T-cell (primary cell): ENCODE measurements around the gene ABCG1. TPM values are rescaled to one million over a fixed set of nuclear protein-coding genes. Genes with fewer than 3 reads are reported as not detected.
A peak's percentile ranks its signal among the peaks of the same experiment; 100 is the strongest.

Experiments used
- ATAC-seq, 4 experiments: fragments of 200-7000 bp in 3 of 4; fragments of 150-1000 bp in 1 of 4; cut with Tn5 transposase; replicated peaks in 1 of 4; 1 replicate in 3 of 4; 2 replicates in 1 of 4; pipeline ENCODE4 v1.10.0; 2021; ENCODE audit warnings: moderate library complexity in 3 of 4, mild to moderate bottlenecking in 2 of 4, moderate number of reproducible peaks in 1 of 4
- CTCF ChIA-PET, 2 donors: fragments of 300-600 bp; sonication (Branson Sonifier 250); formaldehyde crosslinking; loops; one replicate each; lab custom pipeline; 2022; ENCODE audit warnings: antibody characterized with exemption in 2 of 2; lab: Charles Lee
- POLR2A ChIA-PET, 2 donors: fragments of 300-600 bp; sonication (Branson Sonifier 250); formaldehyde crosslinking; loops; one replicate each; lab custom pipeline; 2022; ENCODE audit warnings: antibody characterized with exemption in 2 of 2; lab: Charles Lee
- DNase-seq, 35 experiments: peaks; one replicate each; pipeline versions ENCODE4 v3.0.0 to v3.0.0-alpha.2; 2013 to 2023
- H3K27ac ChIP-seq: one replicate; pipeline ENCODE4 v1.5.1; 2013; ENCODE audit warnings: low read length
- H3K27me3 ChIP-seq, 2 experiments: replicated peaks in 1 of 2; 1 replicate in 1 of 2; 2 replicates in 1 of 2; pipeline versions ENCODE4 v1.6.1 to v1.7.0; 2013; ENCODE audit warnings: low read length in 1 of 2, mixed read lengths in 1 of 2; ENCODE audit not compliant: control insufficient read depth in 2 of 2, insufficient read depth in 2 of 2; ENCODE audit errors: extremely low read depth in 1 of 2
- H3K36me3 ChIP-seq, 2 donors: 1 replicate in 1 of 2; 2 replicates in 1 of 2; pipeline versions ENCODE4 v1.6.1 to v1.7.0; 2013; ENCODE audit warnings: low read length in 1 of 2; ENCODE audit not compliant: control insufficient read depth in 2 of 2, insufficient read depth in 1 of 2; ENCODE audit errors: extremely low read depth in 1 of 2
- H3K4me1 ChIP-seq, 2 experiments: 1 replicate in 1 of 2; 2 replicates in 1 of 2; pipeline versions ENCODE4 v1.6.1 to v1.7.0; 2013; ENCODE audit warnings: low read length in 2 of 2, mixed read lengths in 1 of 2; ENCODE audit not compliant: insufficient read depth in 2 of 2, control insufficient read depth in 1 of 2; ENCODE audit errors: extremely low read depth in 1 of 2
- H3K4me3 ChIP-seq, 2 donors: 1 replicate in 1 of 2; 2 replicates in 1 of 2; pipeline versions ENCODE4 v1.5.1 to v1.7.0; 2013; ENCODE audit warnings: mild to moderate bottlenecking in 2 of 2, low read length in 1 of 2, moderate library complexity in 1 of 2; ENCODE audit not compliant: control insufficient read depth in 1 of 2; ENCODE audit errors: extremely low read depth in 1 of 2
- H3K9me3 ChIP-seq: 2 replicates; pipeline ENCODE4 v1.7.0; 2013
- H3K27ac Mint-ChIP-seq, 2 donors: one replicate each; pipeline ENCODE4 v1.8.0; 2020 to 2021; ENCODE audit warnings: mild to moderate bottlenecking in 2 of 2, mixed read lengths in 2 of 2
- H3K27me3 Mint-ChIP-seq, 2 donors: one replicate each; pipeline ENCODE4 v1.8.0; 2021 to 2022; ENCODE audit warnings: mixed read lengths in 2 of 2
- H3K36me3 Mint-ChIP-seq: one replicate; pipeline ENCODE4 v1.8.0; 2021; ENCODE audit warnings: mixed read lengths
- H3K4me1 Mint-ChIP-seq, 3 donors: one replicate each; pipeline ENCODE4 v1.8.0; 2020 to 2022; ENCODE audit warnings: mixed read lengths in 3 of 3, mild to moderate bottlenecking in 1 of 3
- H3K4me3 Mint-ChIP-seq, 3 donors: one replicate each; pipeline ENCODE4 v1.8.0; 2020 to 2022; ENCODE audit warnings: mild to moderate bottlenecking in 3 of 3, mixed read lengths in 3 of 3, moderate library complexity in 3 of 3
- H3K9me3 Mint-ChIP-seq, 3 donors: one replicate each; pipeline ENCODE4 v1.8.0; 2020 to 2022; ENCODE audit warnings: mixed read lengths in 3 of 3
- WGBS: methylation state at CpG from one replicate; pipeline ENCODE4 v1.1.5; 2013; ENCODE audit warnings: missing lambda C conversion rate; ENCODE audit not compliant: insufficient coverage; 5-methylcytosine and 5-hydroxymethylcytosine counted together
- total RNA-seq, 35 experiments: library from RNA in 6 of 35; stranded (reverse) in 6 of 35; fragments of 120-200 nt in 1 of 35; gene quantifications; one replicate each; pipeline versions ENCODE4 v1.2.1 to v1.2.4 and lab custom pipeline; 2013 to 2026

The ABCG1 gene
- total RNA-seq, 5 donors from 2014 or later (not counting 1 experiment from before 2014, with no cell fraction given): 4.1 to 51.1 (median 6.2) TPM

- Mint-ChIP-seq H3K36me3 (peaks cover 64% of the 10 kb centered on the region), H3K9me3 (no peaks in the 10 kb centered on the region), H3K27me3 (no peaks in the 10 kb centered on the region), H3K4me3 (no peak overlapping the region), H3K4me1 (no peaks in the 10 kb centered on the region), H3K27ac (peak overlapping the region in 1 of 2 donors; percentile 60)
- peaks cover 35 to 82% of the 10 kb centered on the region in 2 donors for H3K36me3 ChIP-seq
- H3K4me3 ChIP-seq: no peak overlapping the region
- no peak for DNase-seq
- no peak overlapping the region for H3K27ac ChIP-seq
- WGBS: 75% methylated on average over 9 of the region's 13 CpGs
- no peaks in the 10 kb centered on the region for H3K27me3 ChIP-seq
- no peaks in the 10 kb centered on the region for H3K9me3 ChIP-seq
- POLR2A ChIA-PET: no interaction called here
- CTCF ChIA-PET: no interaction called here
- ATAC-seq: no peak
- no peaks in the 10 kb centered on the region for H3K4me1 ChIP-seq
Observed at GRCh38 chr21:42285569-42286245, 66.8 kb downstream of the ABCG1 start.

- Mint-ChIP-seq H3K27ac (peak overlapping the region; percentile 39 to 60), H3K4me3 (no peak overlapping the region), H3K27me3 (no peaks in the 10 kb centered on the region), H3K36me3 (peaks cover 69% of the 10 kb centered on the region), H3K4me1 (no peaks in the 10 kb centered on the region), H3K9me3 (no peaks in the 10 kb centered on the region)
- no peaks in the 10 kb centered on the region for H3K27me3 ChIP-seq
- CTCF ChIA-PET: no interaction called here
- no peaks in the 10 kb centered on the region for H3K9me3 ChIP-seq
- no peak overlapping the region for H3K4me3 ChIP-seq
- POLR2A ChIA-PET: no interaction called here
- H3K4me1 ChIP-seq: no peaks in the 10 kb centered on the region
- no peak for ATAC-seq
- peaks cover 42 to 82% of the 10 kb centered on the region in 2 donors for H3K36me3 ChIP-seq
- no peak for DNase-seq
- 74% methylated on average over 9 of the region's 12 CpGs for WGBS
- no peak overlapping the region for H3K27ac ChIP-seq
Observed at GRCh38 chr21:42286416-42286815, 67.5 kb downstream of the ABCG1 start.

- H3K36me3 Mint-ChIP-seq: peaks cover 65% of the 10 kb centered on the region
- no peaks in the 10 kb centered on the region for H3K9me3 Mint-ChIP-seq
- ATAC-seq (no peak), DNase-seq (no peak)
- WGBS: 96% methylated on average over 33 of the region's 36 CpGs
- no peaks in the 10 kb centered on the region for H3K4me1 Mint-ChIP-seq
- Histone ChIP-seq H3K4me3 (no peak overlapping the region), H3K4me1 (no peaks in the 10 kb centered on the region), H3K9me3 (no peaks in the 10 kb centered on the region), H3K27ac (no peak overlapping the region), H3K36me3 (peaks cover 45 to 78% of the 10 kb centered on the region in 2 donors), H3K27me3 (no peaks in the 10 kb centered on the region)
- CTCF ChIA-PET: no interaction called here
- H3K27ac Mint-ChIP-seq: no peak overlapping the region
- H3K4me3 Mint-ChIP-seq: no peak overlapping the region
- H3K27me3 Mint-ChIP-seq: no peaks in the 10 kb centered on the region
- POLR2A ChIA-PET: no interaction called here
Observed at GRCh38 chr21:42287193-42288083, 68.5 kb downstream of the ABCG1 start.

GRCh38 chr21:42288962-42289361 lies 70.0 kb downstream of the ABCG1 start:
- H3K27ac Mint-ChIP-seq: no peak overlapping the region
- peaks cover 57% of the 10 kb centered on the region for H3K36me3 Mint-ChIP-seq
- CTCF ChIA-PET: no interaction called here
- no peak overlapping the region for H3K4me3 ChIP-seq
- H3K4me1 Mint-ChIP-seq: no peaks in the 10 kb centered on the region
- WGBS: 100% methylated on average over 1 of the region's 5 CpGs
- ATAC-seq (no peak), DNase-seq (no peak)
- POLR2A ChIA-PET: no interaction called here
- no peaks in the 10 kb centered on the region for H3K9me3 Mint-ChIP-seq
- no peaks in the 10 kb centered on the region for H3K27me3 Mint-ChIP-seq
- no peaks in the 10 kb centered on the region for H3K4me1 ChIP-seq
- no peaks in the 10 kb centered on the region for H3K27me3 ChIP-seq
- H3K4me3 Mint-ChIP-seq: no peak overlapping the region
- no peaks in the 10 kb centered on the region for H3K9me3 ChIP-seq
- H3K36me3 ChIP-seq: peaks cover 48 to 77% of the 10 kb centered on the region in 2 donors
- no peak overlapping the region for H3K27ac ChIP-seq

GRCh38 chr21:42289926-42290325 lies 71.0 kb downstream of the ABCG1 start:
- Histone ChIP-seq H3K27ac (no peak overlapping the region), H3K4me1 (no peaks in the 10 kb centered on the region), H3K9me3 (no peaks in the 10 kb centered on the region), H3K27me3 (no peaks in the 10 kb centered on the region), H3K36me3 (peaks cover 43 to 77% of the 10 kb centered on the region in 2 donors), H3K4me3 (no peak overlapping the region)
- H3K27ac Mint-ChIP-seq: peak overlapping the region in 1 of 2 donors; percentile 48
- H3K4me3 Mint-ChIP-seq: no peak overlapping the region
- H3K4me1 Mint-ChIP-seq: no peaks in the 10 kb centered on the region
- no peak for DNase-seq
- 95% methylated on average over 16 of the region's 18 CpGs for WGBS
- ChIA-PET CTCF (no interaction called here), POLR2A (no interaction called here)
- no peaks in the 10 kb centered on the region for H3K9me3 Mint-ChIP-seq
- H3K27me3 Mint-ChIP-seq: no peaks in the 10 kb centered on the region
- ATAC-seq: no peak
- peaks cover 58% of the 10 kb centered on the region for H3K36me3 Mint-ChIP-seq

- H3K36me3 Mint-ChIP-seq: peaks cover 59% of the 10 kb centered on the region
- DNase-seq: no peak
Observed at GRCh38 chr21:42290505-42290904, 71.6 kb downstream of the ABCG1 start.

More at GRCh38 chr21:42290505-42290904, 71.6 kb downstream of the ABCG1 start:
- Histone ChIP-seq H3K9me3 (no peaks in the 10 kb centered on the region), H3K27me3 (no peaks in the 10 kb centered on the region), H3K4me1 (no peaks in the 10 kb centered on the region), H3K27ac (no peak overlapping the region), H3K4me3 (no peak overlapping the region), H3K36me3 (peaks cover 42 to 73% of the 10 kb centered on the region in 2 donors)
- H3K27me3 Mint-ChIP-seq: no peaks in the 10 kb centered on the region
- 100% methylated on average over 1 of the region's 3 CpGs for WGBS
- ChIA-PET CTCF (no interaction called here), POLR2A (no interaction called here)
- no peaks in the 10 kb centered on the region for H3K9me3 Mint-ChIP-seq
- no peak overlapping the region for H3K27ac Mint-ChIP-seq
- no peak overlapping the region for H3K4me3 Mint-ChIP-seq
- ATAC-seq: no peak
- peaks cover 0 to 3% (median 0%) of the 10 kb centered on the region in 3 donors for H3K4me1 Mint-ChIP-seq
